C4-2B (cell line): ENCODE results near the gene EIF4A3.

ENCODE experiments used
- H3K27ac ChIP-seq: fragments of 450-650 bp; 2 replicates; pipeline ENCODE4 v1.5.1; 2017
- ZFX ChIP-seq: fragments of 450-650 bp; IDR thresholded peaks from 2 replicates; pipeline ENCODE4 v1.6.1; 2017
- TF ChIP-seq, protein P1 (sequence below): fragments of 450-650 bp; conservative IDR thresholded peaks from 2 replicates; pipeline ENCODE4 v1.5.1; 2017; ENCODE audit warnings: mild to moderate bottlenecking

Gene EIF4A3

DNA sequence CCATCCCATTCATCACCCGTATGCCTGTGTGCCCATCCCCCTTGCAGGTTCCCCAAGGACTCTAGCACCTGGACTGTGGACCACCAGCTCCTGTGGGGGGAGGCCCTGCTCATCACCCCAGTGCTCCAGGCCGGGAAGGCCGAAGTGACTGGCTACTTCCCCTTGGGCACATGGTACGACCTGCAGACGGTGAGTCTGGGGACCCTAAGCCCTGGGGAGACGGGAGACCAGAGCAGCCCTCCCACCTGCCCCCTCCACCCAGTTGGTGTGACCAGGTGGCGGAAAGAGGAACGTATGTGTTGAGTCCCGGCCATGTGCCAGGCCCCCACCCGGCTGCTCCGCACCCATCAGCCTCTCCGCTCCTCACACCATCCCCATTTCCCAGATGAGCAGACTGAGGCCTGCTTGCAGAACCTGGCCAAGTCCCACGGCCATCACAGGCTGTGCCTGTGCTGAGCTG lies 30.0 kb downstream of the EIF4A3 start:
- H3K27ac ChIP-seq, result no peak overlapping the region
- TF ChIP-seq, protein P1, sequence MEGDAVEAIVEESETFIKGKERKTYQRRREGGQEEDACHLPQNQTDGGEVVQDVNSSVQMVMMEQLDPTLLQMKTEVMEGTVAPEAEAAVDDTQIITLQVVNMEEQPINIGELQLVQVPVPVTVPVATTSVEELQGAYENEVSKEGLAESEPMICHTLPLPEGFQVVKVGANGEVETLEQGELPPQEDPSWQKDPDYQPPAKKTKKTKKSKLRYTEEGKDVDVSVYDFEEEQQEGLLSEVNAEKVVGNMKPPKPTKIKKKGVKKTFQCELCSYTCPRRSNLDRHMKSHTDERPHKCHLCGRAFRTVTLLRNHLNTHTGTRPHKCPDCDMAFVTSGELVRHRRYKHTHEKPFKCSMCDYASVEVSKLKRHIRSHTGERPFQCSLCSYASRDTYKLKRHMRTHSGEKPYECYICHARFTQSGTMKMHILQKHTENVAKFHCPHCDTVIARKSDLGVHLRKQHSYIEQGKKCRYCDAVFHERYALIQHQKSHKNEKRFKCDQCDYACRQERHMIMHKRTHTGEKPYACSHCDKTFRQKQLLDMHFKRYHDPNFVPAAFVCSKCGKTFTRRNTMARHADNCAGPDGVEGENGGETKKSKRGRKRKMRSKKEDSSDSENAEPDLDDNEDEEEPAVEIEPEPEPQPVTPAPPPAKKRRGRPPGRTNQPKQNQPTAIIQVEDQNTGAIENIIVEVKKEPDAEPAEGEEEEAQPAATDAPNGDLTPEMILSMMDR, result no peak

DNA sequence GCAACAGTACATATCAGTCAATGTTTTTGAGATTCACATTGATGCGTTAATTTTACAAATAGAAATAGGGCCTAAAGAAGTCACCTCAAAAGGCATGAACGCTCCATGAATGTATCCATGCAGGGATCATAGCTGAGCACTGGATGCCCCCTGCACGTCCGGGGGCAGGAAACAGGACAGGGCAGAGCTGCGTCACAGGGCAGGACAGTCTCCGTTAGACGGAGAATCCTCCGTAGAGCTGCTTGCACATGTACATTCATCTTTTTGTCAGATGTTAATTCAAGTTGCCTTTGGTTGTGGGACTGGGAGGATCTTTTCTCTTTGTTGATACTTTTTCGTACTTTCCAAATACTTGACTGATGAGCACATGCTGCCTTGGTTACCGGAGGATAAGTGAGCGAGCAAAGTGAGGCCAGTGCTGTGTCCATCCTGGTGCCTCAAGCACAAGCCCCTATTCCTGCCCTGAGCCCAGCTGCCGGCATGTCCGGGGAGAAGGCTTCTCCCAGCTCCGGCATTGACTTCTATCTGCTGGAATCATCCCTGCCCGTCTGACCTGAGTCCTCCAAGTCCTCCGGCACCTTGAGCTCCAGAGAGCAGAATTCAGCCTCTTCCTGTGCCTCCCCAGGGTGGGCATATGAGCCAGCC lies 30.5 kb downstream of the EIF4A3 start:
- H3K27ac ChIP-seq, result no peak overlapping the region

DNA sequence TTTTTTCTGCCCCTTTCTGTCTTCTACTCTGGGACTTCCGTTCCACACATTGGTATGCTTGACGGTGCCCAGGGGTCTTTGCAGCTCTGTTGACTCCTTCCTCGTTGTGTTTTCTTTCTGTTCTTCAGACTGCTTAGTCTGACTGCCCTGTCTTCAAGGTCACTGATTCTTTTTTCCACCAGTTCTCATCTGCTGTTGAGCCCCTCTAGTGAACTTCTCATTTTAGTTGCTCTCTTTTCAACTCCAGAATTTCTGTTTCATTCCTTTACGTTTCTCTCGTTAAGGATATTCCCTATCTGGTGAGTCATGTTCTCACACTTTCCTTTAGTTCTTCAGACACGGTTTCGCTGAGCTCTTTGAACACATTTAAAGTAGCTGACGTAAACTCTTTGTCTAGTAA lies 31.8 kb downstream of the EIF4A3 start:
- H3K27ac ChIP-seq, result no peak overlapping the region
- TF ChIP-seq ZFX, result no peak
- TF ChIP-seq, protein P1, result no peak

More for the DNA sequence above, 30.5 kb downstream of the EIF4A3 start:
- TF ChIP-seq, protein P1, result no peak

DNA sequence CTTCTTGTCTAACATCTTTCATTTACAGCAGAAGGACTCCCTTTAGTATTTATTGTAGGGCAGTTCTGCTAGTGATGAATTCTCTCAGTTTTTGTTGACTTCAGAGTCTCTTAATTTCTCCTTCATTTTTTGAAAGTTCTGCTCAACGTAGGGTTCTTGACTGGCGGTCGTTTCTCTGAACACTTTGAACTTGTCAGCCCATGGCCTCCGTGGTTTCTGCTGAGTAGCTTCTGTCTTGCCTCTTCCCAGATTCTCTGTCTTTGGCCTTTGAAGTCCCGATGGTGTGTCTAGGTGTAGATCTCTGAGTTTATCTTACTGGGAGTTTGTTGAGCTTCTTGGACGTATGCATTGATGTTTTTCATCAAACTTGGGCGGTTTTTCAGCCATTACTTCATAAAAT lies 32.2 kb downstream of the EIF4A3 start:
- TF ChIP-seq, protein P1, result no peak
- no peak for TF ChIP-seq ZFX
- no peak overlapping the region for H3K27ac ChIP-seq

DNA sequence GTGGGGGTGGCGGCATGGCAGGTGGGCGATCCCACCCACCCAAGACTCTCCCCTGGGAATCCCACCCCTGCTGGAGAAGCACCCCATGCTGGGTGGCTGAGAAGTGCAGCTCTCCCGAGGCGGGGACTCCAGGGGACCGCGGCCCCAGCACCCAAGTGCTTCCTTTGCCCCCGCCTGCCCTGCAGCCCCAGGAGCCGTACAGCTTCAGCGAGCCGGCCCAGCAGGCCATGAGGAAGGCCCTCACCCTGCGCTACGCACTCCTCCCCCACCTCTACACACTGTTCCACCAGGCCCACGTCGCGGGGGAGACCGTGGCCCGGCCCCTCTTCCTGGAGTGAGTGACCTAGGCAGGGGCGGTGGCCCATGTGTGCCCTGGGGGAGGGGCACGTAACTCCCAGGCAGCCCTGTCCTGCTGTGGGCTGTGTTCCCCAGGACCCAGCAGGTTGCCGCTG lies 33.9 kb downstream of the EIF4A3 start:
- no peak overlapping the region for H3K27ac ChIP-seq
- no peak for TF ChIP-seq ZFX
- TF ChIP-seq, protein P1, result no peak

DNA sequence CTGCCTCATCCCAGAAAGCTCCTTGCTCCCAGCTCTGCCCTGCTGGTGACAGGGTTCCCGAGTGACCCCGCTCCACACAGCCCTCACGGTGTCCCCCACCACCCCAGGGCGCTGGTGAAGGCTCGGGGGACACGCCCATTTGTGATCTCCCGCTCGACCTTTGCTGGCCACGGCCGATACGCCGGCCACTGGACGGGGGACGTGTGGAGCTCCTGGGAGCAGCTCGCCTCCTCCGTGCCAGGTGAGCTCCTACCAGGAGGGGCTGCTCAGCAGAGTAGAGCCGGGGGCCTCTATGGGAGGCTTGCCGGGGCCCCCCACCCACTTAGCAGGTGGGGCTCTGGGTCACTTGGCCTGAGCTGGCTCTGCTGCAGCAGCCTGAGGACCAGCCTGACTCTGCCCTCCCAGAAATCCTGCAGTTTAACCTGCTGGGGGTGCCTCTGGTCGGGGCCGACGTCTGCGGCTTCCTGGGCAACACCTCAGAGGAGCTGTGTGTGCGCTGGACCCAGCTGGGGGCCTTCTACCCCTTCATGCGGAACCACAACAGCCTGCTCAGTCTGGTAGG lies 34.4 kb downstream of the EIF4A3 start:
- H3K27ac ChIP-seq, result no peak overlapping the region
- TF ChIP-seq, protein P1, result no peak
- no peak for TF ChIP-seq ZFX

DNA sequence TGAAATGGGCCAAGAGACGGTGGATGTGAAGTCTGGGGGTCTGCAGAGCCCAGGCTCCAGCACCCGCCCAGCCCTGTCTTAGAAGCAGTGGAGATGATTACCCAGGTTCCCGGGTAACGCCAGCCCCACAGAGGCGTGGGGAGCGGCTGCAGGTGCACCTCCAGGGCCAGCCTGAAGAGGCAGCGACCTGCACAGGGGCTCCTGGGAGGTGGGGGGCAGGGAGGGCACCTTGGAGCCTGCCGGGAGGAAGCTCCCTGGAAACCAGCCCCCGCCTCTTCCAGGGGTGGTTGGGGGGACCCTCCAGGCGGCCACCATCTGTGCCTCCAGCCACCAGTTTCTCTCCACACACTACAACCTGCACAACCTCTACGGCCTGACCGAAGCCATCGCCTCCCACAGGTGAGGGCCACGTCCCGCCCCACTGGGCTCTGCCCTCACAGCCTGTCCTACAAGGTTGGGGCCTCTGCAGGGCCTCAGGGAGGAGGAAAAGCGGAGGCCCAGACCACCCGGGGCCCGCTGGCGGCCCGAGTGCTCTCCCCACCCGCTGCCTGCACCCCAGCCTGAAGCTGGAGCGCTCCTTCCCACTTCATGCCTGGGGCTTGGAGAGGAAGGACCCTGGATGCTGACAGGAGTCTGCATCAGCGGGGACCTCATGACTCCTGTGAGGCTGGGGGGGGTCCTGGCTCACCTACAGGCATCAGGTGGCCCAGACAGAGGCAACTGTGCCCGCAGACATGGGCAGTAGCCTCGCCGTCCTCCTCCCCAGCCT lies 35.0 kb downstream of the EIF4A3 start:
- no peak for TF ChIP-seq ZFX
- TF ChIP-seq, protein P1, result no peak
- H3K27ac ChIP-seq, result no peak overlapping the region
